ENCODE results near the gene PDCD1LG2. TPM values are rescaled to one million over a fixed set of nuclear protein-coding genes. Genes with fewer than 3 reads are reported as not detected.

The PDCD1LG2 gene
- total RNA-seq, 4 donors from 2014 or later = 3.4 to 8.8 (median 5.5) TPM

GRCh38 chr9:5488221-5489008, 21.9 kb upstream of the PDCD1LG2 start:
- TF ChIP-seq, protein P1, sequence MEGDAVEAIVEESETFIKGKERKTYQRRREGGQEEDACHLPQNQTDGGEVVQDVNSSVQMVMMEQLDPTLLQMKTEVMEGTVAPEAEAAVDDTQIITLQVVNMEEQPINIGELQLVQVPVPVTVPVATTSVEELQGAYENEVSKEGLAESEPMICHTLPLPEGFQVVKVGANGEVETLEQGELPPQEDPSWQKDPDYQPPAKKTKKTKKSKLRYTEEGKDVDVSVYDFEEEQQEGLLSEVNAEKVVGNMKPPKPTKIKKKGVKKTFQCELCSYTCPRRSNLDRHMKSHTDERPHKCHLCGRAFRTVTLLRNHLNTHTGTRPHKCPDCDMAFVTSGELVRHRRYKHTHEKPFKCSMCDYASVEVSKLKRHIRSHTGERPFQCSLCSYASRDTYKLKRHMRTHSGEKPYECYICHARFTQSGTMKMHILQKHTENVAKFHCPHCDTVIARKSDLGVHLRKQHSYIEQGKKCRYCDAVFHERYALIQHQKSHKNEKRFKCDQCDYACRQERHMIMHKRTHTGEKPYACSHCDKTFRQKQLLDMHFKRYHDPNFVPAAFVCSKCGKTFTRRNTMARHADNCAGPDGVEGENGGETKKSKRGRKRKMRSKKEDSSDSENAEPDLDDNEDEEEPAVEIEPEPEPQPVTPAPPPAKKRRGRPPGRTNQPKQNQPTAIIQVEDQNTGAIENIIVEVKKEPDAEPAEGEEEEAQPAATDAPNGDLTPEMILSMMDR (IDR thresholded peaks at IDR 0.05; ENCODE audit: low read depth) = no peak

- TF ChIP-seq, protein P1 (IDR thresholded peaks at IDR 0.05; ENCODE audit: low read depth) = no peak
Observed at GRCh38 chr9:5489630-5490490, 20.5 kb upstream of the PDCD1LG2 start.

GRCh38 chr9:5492965-5493678, 17.2 kb upstream of the PDCD1LG2 start:
- TF ChIP-seq, protein P1 (IDR thresholded peaks at IDR 0.05; ENCODE audit: low read depth) = no peak

- TF ChIP-seq, protein P1 (IDR thresholded peaks at IDR 0.05; ENCODE audit: low read depth) = no peak
Observed at GRCh38 chr9:5493679-5494511, 16.4 kb upstream of the PDCD1LG2 start.

DNA sequence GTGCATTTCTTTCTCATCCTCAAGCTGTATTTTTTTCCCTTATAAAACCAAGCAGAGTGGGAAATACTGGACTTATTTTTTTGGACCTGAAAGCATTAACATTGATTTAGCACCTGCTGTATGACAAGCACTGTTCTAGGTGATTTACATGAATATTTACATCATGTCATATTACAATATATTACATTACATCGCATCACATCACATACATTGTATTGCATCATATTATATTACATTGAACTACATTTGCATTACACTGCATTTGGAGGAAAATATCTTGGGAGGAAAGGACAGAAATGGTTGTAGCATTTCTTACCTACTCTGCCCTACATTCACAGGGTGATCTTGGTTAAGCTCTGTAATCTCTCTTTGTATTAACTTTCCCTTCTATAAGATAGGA, 11.2 kb upstream of the PDCD1LG2 start:
- TF ChIP-seq, protein P1 (IDR thresholded peaks at IDR 0.05; ENCODE audit: low read depth) = no peak

GRCh38 chr9:5499889-5500398, 10.4 kb upstream of the PDCD1LG2 start:
- TF ChIP-seq, protein P1 (IDR thresholded peaks at IDR 0.05; ENCODE audit: low read depth) = no peak
